ENCODE results near the gene RYR3.

DNA sequence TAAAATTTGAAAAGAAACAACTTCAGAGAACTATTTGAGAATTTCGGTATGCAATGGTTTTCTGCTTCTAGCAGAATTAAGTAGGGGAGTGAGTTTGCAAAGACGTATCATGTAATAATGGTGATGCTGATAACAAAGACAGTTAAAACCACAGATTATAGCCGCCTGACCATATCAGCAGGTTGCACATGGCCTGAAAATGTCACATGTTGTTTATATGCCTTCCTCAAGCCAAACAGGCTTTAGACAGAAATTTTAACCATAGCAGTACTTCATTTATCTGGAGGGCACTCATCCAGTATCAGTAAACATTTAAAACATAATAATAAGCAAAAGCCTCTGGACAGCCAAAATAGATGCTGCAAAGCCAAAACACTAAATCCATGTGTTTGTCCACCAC, 131.7 kb downstream of the RYR3 start:
- TF ChIP-seq, protein P1, sequence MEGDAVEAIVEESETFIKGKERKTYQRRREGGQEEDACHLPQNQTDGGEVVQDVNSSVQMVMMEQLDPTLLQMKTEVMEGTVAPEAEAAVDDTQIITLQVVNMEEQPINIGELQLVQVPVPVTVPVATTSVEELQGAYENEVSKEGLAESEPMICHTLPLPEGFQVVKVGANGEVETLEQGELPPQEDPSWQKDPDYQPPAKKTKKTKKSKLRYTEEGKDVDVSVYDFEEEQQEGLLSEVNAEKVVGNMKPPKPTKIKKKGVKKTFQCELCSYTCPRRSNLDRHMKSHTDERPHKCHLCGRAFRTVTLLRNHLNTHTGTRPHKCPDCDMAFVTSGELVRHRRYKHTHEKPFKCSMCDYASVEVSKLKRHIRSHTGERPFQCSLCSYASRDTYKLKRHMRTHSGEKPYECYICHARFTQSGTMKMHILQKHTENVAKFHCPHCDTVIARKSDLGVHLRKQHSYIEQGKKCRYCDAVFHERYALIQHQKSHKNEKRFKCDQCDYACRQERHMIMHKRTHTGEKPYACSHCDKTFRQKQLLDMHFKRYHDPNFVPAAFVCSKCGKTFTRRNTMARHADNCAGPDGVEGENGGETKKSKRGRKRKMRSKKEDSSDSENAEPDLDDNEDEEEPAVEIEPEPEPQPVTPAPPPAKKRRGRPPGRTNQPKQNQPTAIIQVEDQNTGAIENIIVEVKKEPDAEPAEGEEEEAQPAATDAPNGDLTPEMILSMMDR (IDR thresholded peaks at IDR 0.05; ENCODE audit: insufficient read depth, low read length, poor library complexity, severe bottlenecking) = no peak
- TF ChIP-seq EZH2phosphoT487 (conservative IDR thresholded peaks at IDR 0.05; ENCODE audit: low read length) = no peak

Measured in SU-DHL-6 (cell line).